Muscle of back (tissue), 13 donors: ENCODE data around the gene ARHGAP12. TPM values are rescaled to one million over a fixed set of nuclear protein-coding genes. Genes with fewer than 3 reads are reported as not detected.

Source experiments
- DNase-seq, 3 donors: peaks; one replicate each; pipeline versions ENCODE4 v3.0.0 to v3.0.0-alpha.2; 2013
- long read RNA-seq, 9 donors: transcript quantifications; one replicate each; lab custom pipeline, GENCODE V29; 2026
- polyA plus RNA-seq, 10 donors: library from polyadenylated mRNA; unstranded; fragments of 120-200 nt; gene quantifications; one replicate each; pipeline ENCODE4 v1.2.1, GENCODE V29; 2013; ENCODE audit not compliant: insufficient read length in 10 of 10

The ARHGAP12 gene
- 10 to 100 TPM; 20.3 to 33.0 (median 24.6) TPM for polyA plus RNA-seq
- long read RNA-seq, donor 1 = 0 reads
- long read RNA-seq, donor 2 = 0 reads
- long read RNA-seq, donor 3 = 0 reads
- long read RNA-seq, donor 4 = 0 reads
- long read RNA-seq, donor 5, full-length matches to known transcripts = 1 of 1 reads
- long read RNA-seq, donor 5, partial matches to known transcripts = 0 of 1 reads
- long read RNA-seq, donor 5, other reads (novel, unspliced or antisense) = 0 of 1 reads
- long read RNA-seq, donor 6, partial matches to known transcripts = 5 of 5 reads
- long read RNA-seq, donor 6, other reads (novel, unspliced or antisense) = 0 of 5 reads
- long read RNA-seq, donor 7, partial matches to known transcripts = 0 of 1 reads
- long read RNA-seq, donor 7, other reads (novel, unspliced or antisense) = 0 of 1 reads
- long read RNA-seq, donor 8, partial matches to known transcripts = 0 of 2 reads
- long read RNA-seq, donor 8, other reads (novel, unspliced or antisense) = 0 of 2 reads
- long read RNA-seq, donor 9 = 0 reads

DNA sequence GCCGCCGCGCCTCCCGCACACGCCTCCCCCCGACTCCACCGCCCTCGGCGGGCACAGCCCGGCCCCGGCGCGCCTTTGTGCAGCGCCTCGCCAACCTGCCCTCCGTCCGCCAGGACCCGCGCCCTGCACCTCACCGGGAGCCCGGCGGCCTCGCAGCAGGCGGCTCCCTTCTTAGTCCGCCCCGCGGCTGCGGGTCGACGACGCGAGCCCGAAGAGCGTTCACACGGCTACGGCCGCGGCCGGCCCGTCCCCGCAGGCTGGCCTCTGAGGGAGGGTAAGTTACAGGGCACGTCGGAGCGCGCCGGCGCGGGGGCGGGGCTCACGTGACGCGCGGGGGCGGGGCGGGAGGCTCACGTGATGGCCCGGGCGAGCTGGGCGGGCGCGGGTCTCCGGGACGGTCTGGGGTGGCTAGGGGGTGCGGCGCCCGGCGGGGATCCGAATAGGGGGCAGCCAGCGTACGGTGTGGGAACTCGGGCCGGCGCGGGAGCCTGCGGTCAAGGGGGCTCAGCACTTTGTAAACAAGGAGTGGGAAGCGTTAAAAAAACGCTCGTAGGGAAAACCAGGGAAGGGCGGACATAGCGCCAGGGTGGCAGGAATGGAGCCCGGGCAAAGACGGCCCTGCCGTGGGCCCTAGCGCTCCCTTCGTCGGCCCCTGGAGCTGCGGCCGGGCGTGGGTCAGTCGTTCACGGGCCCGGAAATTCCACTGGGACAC lies at the start of gene ARHGAP12:
Gene ARHGAP12 (minus strand): TSS at position 283 of the 712 bp plus-strand sequence. CDS start 19,976 bp downstream, outside the sequence.
- peak; percentile 89 to 96 (median 91) for DNase-seq

DNA sequence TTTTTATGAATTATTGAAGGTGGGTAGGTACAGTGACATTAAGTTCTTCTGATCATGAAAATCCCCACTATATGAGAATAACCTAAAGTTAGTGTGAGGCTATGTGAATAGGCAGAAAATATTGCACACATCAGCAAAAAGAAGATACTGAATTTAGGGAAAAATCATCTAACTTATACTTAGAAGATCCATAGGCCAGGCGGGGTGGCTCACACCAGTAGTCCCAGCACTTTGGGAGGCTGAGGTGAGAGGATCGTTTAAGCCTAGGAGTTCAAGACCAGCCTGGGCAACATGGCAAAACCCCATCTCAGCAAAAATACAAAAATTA lies 49.5 kb upstream of the ARHGAP12 start:
- no peak for DNase-seq

DNA sequence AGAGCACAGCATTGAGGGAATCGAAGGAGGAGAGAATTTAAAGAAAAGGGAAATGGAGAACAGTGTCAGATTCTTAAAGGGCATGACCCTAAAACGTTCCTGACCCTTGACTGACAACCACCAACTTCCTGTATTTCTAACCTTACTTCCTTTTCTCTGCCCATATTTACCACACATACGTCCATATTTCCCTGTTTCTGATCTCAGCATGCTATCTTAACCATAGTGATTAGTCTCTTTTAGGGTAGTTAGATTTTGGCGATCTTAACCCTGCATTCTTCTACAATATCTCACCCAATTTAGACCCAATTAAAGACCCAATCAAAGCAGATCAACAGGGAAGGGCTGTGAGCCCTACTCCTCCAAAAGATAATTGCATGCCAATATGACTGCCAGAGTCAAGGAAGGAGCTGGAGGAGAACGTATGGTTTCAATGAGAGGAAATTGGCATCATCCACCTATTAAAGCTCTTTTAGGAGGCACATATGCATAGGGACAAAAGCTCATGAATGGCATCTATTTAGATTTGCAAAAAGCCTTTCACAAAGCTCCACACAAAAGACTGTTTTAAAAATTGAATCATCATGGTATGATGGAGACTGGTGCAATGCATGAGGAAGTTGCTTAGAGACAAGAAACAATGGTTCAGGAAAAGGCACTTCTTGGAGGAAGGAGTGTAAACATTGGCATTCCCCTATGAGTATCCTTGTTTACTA lies 49.0 kb upstream of the ARHGAP12 start:
- DNase-seq = peak in 1 of 3 donors; percentile 18

DNA sequence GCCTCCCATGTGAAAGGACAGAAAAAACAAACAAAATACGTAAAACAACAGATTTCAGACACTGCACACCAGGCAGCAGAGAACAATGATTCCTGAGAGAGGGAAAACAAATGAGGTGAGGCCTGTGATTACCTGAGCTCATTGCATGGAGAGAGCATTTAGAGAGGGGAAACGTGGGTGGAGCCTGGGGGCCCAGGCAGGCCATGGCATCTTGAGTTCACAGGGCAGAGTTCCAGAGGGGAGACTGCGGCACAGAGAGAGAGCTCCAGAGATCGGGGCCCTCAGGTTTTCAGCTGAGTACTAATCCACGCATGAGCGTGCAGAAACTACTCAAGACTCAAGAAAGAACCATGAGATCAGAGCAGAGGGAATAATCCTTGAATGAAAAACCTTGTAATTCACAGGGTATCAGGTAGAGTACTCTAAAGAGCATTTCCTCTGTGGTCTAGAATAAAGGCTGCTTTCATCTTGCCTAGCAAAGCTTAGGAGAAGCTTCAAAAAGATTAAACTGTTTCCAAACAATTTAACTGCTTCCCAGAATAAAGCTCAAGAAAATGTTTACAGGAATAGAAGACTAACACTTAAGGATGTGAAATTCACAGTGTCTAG lies 46.6 kb upstream of the ARHGAP12 start:
- no peak for DNase-seq

DNA sequence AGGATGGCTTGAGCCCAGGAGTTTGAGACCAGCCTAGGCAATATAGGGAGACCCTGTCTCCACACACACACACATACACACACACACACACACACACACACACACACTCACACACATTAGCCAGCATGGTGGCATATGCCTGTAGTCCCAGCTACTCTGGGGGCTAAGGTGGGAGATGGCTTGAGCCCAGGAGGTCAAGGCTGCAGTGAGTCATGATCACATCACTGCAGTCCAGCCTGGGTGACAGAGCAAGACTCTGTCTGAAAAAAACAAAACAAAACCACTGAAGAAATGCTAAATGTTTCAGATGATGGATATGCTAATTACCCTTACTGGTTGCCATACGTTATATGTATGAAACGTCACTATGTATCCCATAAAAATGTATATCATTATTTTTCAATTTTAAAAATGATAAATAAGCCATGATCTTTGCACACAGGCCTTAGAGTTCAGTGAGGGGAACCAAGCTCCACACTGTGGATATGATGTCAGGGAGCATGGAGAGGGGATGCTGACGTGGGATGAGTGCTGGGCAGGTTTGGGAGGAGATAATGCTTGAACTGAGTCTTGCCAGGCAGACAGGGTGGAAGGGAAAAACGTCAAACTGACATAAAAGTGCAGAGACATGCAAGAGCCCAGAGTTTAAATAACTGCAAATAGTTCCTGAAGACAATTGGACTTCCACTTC lies 45.9 kb upstream of the ARHGAP12 start:
- DNase-seq = no peak

DNA sequence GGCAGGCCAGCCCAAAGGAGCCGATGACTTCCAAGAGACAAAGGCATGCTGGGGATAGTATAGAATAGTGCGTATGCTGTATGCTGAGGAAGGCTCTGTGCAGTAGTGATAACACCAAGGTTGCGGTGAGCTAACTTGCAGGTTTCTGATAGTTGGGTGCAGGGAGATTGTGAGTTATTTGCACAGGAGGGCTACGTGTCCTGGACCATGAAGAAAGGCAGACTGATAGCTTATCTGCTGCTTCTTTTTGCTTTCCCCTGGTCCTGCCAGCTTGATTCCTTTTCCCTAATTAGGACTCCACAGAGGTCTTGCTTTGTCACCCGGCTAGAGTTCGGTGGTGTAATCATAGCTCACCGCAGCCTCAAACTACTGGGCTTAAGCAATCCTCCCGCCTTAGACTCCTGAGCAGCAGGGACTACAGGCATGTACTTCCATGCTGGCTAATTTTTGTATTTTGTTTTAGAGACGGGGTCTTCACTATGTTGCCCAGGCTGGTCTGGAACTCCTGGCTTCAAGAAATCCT lies 43.9 kb upstream of the ARHGAP12 start:
- DNase-seq = no peak

DNA sequence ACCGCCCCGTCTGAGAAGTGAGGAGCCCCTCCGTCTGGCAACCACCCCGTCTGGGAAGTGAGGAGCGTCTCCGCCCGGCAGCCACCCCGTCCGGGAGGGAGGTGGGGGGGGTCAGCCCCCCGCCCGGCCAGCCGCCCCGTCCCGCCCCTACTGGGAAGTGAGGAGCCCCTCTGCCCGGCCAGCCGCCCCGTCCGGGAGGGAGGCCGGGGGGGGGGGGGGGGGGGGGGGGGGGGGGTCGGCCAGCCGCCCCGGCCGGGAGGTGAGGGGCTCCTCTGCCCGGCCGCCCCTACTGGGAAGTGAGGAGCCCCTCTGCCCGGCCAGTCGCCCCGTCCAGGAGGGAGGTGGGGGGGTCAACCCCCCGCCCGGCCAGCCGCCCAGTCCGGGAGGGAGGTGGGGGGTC lies 41.2 kb upstream of the ARHGAP12 start:
- DNase-seq = peak in 2 of 3 donors; percentile 22 to 89

DNA sequence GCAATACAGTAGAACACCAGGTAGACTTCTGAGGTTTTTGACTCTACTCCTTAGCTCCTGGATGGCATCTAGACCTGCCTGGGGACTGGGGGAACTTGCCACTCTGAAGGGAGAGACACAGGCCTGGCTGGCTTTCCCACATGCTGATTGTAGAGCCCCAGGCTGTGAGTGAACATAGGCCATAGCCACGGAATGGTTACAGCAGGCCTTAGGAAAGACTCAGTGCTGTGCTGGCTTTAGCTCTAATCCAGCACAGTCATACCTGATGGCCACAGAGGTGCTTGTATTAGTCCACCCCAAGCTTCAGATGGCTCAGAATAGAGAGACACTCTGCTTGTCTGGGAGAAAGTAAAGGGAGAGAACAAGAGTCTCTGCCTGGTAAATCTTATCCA lies 35.0 kb upstream of the ARHGAP12 start:
- DNase-seq = no peak

DNA sequence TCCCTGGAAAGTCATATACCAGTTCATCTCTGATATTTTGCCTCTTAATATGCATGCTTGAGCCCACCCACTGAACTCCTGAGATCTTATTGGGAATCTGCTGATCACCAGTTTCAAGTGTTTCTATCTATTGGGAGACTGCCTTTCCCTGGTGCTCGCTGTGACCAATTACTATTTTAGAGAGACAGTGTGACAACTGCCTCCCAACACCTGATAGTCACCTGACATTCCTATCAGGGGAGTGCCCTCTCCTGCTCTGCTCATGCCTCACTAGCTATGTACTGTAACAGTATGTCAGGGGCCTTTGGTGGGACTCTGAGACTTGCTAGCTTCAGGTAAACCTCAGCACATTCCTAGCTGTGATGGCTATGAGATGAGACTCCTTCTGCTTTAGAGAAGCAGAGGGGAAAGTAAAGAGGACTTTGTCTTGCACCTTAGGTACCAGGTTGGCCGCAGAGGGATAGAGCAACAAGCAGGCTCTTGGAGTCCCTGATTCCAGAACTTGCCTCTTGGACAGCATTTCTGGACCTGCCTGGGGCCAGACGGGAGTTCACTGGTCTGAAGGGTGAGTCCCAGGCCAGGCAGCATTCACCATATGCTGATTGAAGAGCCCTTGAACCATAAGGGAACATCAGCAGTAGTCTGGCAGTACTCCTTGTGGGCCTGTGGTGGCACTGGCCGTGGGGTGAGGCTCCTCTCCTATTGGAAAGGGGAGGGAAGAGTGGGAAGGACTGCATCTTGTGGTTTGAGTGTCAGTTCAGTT lies 34.4 kb upstream of the ARHGAP12 start:
- no peak for DNase-seq

GRCh38 chr10:31961277-31962074 lies 32.8 kb upstream of the ARHGAP12 start:
- no peak for DNase-seq

DNA sequence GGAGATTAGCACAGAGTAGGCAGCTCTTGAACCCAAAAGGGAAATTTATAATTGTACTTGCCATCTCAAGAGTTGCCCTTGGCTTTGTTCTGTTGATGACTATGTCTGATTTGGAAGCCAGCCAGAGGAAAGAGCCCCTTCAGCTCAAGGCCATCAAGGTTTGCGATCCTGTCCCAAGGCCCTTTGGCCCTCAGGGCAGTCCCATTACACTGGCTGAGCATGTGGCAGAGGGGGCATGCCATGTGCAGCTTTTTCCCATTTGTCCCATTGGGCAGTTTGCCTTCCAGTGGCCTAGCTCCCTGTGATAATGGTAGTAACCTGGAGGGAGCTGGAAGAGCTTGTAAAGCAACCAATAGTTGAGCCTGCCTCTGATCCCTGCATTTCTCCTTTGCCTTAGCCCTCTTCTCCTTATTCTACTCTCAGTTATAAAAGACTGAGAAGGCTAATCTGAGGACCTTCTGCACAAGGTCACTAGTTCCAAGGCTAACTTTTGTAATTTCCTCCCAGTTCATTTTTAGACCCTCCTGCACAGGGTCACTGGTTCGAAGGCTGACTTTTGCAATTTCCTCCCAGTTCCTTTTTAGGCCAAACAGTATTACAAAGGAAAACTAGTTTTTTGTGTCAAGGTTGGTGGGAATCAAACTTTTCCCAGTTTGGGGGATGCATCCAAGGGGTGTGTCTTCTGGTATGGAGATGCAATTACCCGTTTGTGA lies 31.0 kb upstream of the ARHGAP12 start:
- no peak for DNase-seq

GRCh38 chr10:31958856-31959255 lies 30.2 kb upstream of the ARHGAP12 start:
- DNase-seq = no peak

- no peak for DNase-seq
Measured at GRCh38 chr10:31956200-31956946, 27.7 kb upstream of the ARHGAP12 start.

- no peak for DNase-seq
Measured at GRCh38 chr10:31954410-31955191, 26.0 kb upstream of the ARHGAP12 start.

- DNase-seq = no peak
Measured at GRCh38 chr10:31953480-31953879, 24.8 kb upstream of the ARHGAP12 start.

- DNase-seq = no peak
Measured at GRCh38 chr10:31953080-31953479, 24.4 kb upstream of the ARHGAP12 start.

DNA sequence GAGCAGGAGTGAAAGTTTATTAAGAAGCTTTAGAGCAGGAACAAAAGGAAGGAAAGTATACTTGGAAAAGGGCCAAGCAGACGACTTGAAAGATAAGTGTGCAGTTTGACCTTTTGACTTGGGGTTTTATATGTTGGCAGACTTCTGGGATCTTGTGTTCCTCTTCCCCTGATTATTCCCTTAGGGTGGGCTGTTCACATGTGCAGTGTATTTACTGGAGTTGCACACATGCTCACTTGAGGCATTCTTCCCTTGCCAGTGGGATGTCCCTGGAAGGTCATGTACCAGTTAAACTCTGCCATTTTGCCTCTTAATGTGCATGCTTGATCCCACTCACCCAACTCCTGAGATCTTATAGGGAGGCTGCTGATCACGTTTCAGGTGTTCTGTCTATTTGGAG lies 23.4 kb upstream of the ARHGAP12 start:
- no peak for DNase-seq
